Testis (tissue), 3 donors: ENCODE results near the gene SFRP2. TPM values are rescaled to one million over a fixed set of nuclear protein-coding genes. Genes with fewer than 3 reads are reported as not detected.

Source experiments
- DNase-seq: peaks from one replicate; pipeline ENCODE4 v3.0.0-alpha.2; 2019
- H3K27ac ChIP-seq, 2 donors: fragments of 200-600 bp; sonication (generic); one replicate each; pipeline ENCODE4 v1.5.1; 2019
- H3K27me3 ChIP-seq: fragments of 200-600 bp; sonication (generic); one replicate; pipeline ENCODE4 v1.5.1; 2019
- H3K36me3 ChIP-seq: fragments of 200-600 bp; sonication (generic); one replicate; pipeline ENCODE4 v1.5.1; 2017; ENCODE audit warnings: low read depth; ENCODE audit errors: missing control alignments
- H3K4me1 ChIP-seq: fragments of 200-600 bp; sonication (generic); one replicate; pipeline ENCODE4 v1.5.1; 2019
- H3K4me3 ChIP-seq, 2 donors: fragments of 200-600 bp; sonication (generic); one replicate each; pipeline ENCODE4 v1.5.1; 2017 to 2019
- H3K9me3 ChIP-seq: fragments of 200-600 bp; sonication (generic); one replicate; pipeline ENCODE4 v1.5.1; 2017
- CTCF ChIP-seq, 3 experiments: fragments of 450-650 bp in 2 of 3; fragments of 200-600 bp in 1 of 3; sonication (generic) in 1 of 3; IDR thresholded peaks; one replicate each; pipeline ENCODE4 v1.5.1; 2016 to 2019; ENCODE audit warnings: antibody characterized with exemption in 3 of 3, mild to moderate bottlenecking in 2 of 3, moderate library complexity in 1 of 3
- POLR2A ChIP-seq: fragments of 450-650 bp; IDR thresholded peaks from one replicate; pipeline ENCODE4 v1.6.1; 2017; ENCODE audit warnings: antibody characterized with exemption, mild to moderate bottlenecking, moderate library complexity
- WGBS, 2 donors: methylation state at CpG; one replicate each; pipeline ENCODE4 v1.1.5; 2018; 5-methylcytosine and 5-hydroxymethylcytosine counted together
- intact Hi-C: fragments of 100-400 bp; cut with DNase I; formaldehyde crosslinking; loops from one replicate; pipeline ENCODE4 v1.15.1; 2023; ENCODE audit warnings: low total_unique reads
- polyA plus RNA-seq: library from polyadenylated mRNA; stranded (reverse); fragments of 350-450 nt; fragmentation: Illumina TruSeq; extraction: RNeasy Lipid Tissue Mini Kit (QIAGEN cat#74804); gene quantifications from one replicate; pipeline ENCODE4 v1.2.3, GENCODE V29; 2014; ENCODE audit warnings: low read depth, low replicate concordance; ENCODE audit not compliant: insufficient read depth
- total RNA-seq, 2 donors: library from RNA; depleted of rRNA; stranded (reverse); fragments of >200 nt; gene quantifications; one replicate each; pipeline ENCODE4 v1.2.3, GENCODE V29; 2016

SFRP2 gene
- total and polyA plus RNA-seq, 3 donors from 2014 or later: 0.39 to 65.6 (median 1.2) TPM

GRCh38 chr4:153776601-153777000 is 12.3 kb downstream of the SFRP2 start:
- H3K4me1 ChIP-seq: no peaks in the 10 kb centered on the region
- WGBS, 2 donors: 89 to 93% methylated on average over 3 of the region's 3 CpGs
- intact Hi-C loops: no loop called here
- DNase-seq: no peak
- TF ChIP-seq CTCF (IDR thresholded peaks at IDR 0.05): no peak
- no peak for TF ChIP-seq POLR2A
- no peaks in the 10 kb centered on the region for H3K27me3 ChIP-seq
- no peak overlapping the region for H3K4me3 ChIP-seq
- H3K27ac ChIP-seq: no peak overlapping the region
- H3K9me3 ChIP-seq: no peaks in the 10 kb centered on the region
- H3K36me3 ChIP-seq: no peaks in the 10 kb centered on the region

GRCh38 chr4:153773236-153773690 is 15.6 kb downstream of the SFRP2 start:
- intact Hi-C loops: no loop called here
- Histone ChIP-seq H3K4me3 (no peak overlapping the region), H3K27me3 (no peaks in the 10 kb centered on the region), H3K27ac (no peak overlapping the region), H3K9me3 (no peaks in the 10 kb centered on the region), H3K36me3 (no peaks in the 10 kb centered on the region), H3K4me1 (no peaks in the 10 kb centered on the region)
- no peak for DNase-seq
- 89 to 93% methylated on average over 2 of the region's 2 CpGs for WGBS, 2 donors
- TF ChIP-seq POLR2A (no peak), CTCF (IDR thresholded peaks at IDR 0.05) (no peak)

- H3K4me3 ChIP-seq: no peak overlapping the region
- no peak overlapping the region for H3K27ac ChIP-seq
- DNase-seq: no peak
- intact Hi-C loops: no loop called here
- TF ChIP-seq POLR2A: no peak
- TF ChIP-seq CTCF (IDR thresholded peaks at IDR 0.05): no peak
- no peaks in the 10 kb centered on the region for H3K27me3 ChIP-seq
- H3K4me1 ChIP-seq: no peaks in the 10 kb centered on the region
- no peaks in the 10 kb centered on the region for H3K9me3 ChIP-seq
- no peaks in the 10 kb centered on the region for H3K36me3 ChIP-seq
Observed at GRCh38 chr4:153771046-153771445, 17.8 kb downstream of the SFRP2 start.

GRCh38 chr4:153766758-153767157 is 22.1 kb downstream of the SFRP2 start:
- DNase-seq: no peak
- Histone ChIP-seq H3K27me3 (no peaks in the 10 kb centered on the region), H3K9me3 (no peaks in the 10 kb centered on the region), H3K36me3 (no peaks in the 10 kb centered on the region), H3K27ac (no peak overlapping the region), H3K4me1 (no peaks in the 10 kb centered on the region), H3K4me3 (no peak overlapping the region)
- intact Hi-C loops: no loop called here
- TF ChIP-seq POLR2A (no peak), CTCF (IDR thresholded peaks at IDR 0.05) (no peak)
- WGBS, 2 donors: 71 to 75% methylated on average over 6 of the region's 6 CpGs

- Histone ChIP-seq H3K4me1 (no peaks in the 10 kb centered on the region), H3K4me3 (peak overlapping the region in 1 of 2 donors; percentile 9), H3K9me3 (no peaks in the 10 kb centered on the region), H3K27me3 (no peaks in the 10 kb centered on the region), H3K36me3 (no peaks in the 10 kb centered on the region), H3K27ac (no peak overlapping the region)
- intact Hi-C loops: no loop called here
- peak; percentile 70 for DNase-seq
- TF ChIP-seq CTCF (IDR thresholded peaks at IDR 0.05): no peak
- TF ChIP-seq POLR2A: no peak
- 68 to 78% methylated on average over 8 of the region's 8 CpGs for WGBS, 2 donors
Observed at GRCh38 chr4:153765894-153766293, 23.0 kb downstream of the SFRP2 start.
